MM.1S (cell line): ENCODE data around the gene APOBEC2.

Experiments
- DNase-seq: peaks from one replicate; pipeline ENCODE4 v3.0.0-alpha.2; 2015
- H2AFZ ChIP-seq: fragments of 300-600 bp; sonication (generic); 2 replicates; pipeline ENCODE4 v1.6.0; 2016; ENCODE audit warnings: antibody characterized with exemption, low read length
- H3F3A ChIP-seq: fragments of 300-600 bp; sonication (generic); 2 replicates; pipeline ENCODE4 v1.6.1; 2016; ENCODE audit warnings: mild to moderate bottlenecking, antibody characterized with exemption, low read length, moderate library complexity, mixed read lengths; ENCODE audit not compliant: insufficient read depth
- H3K27ac ChIP-seq: fragments of 300-600 bp; sonication (generic); 2 replicates; pipeline ENCODE4 v1.5.1; 2016; ENCODE audit warnings: mild to moderate bottlenecking, low read length
- H3K27me3 ChIP-seq: fragments of 300-600 bp; sonication (generic); replicated peaks from 2 replicates; pipeline ENCODE4 v1.6.0; 2016; ENCODE audit warnings: low read length; ENCODE audit not compliant: insufficient read depth
- H3K36me3 ChIP-seq: fragments of 300-600 bp; sonication (generic); replicated peaks from 2 replicates; pipeline ENCODE4 v1.6.1; 2016; ENCODE audit warnings: mild to moderate bottlenecking, low read length, mixed read lengths; ENCODE audit not compliant: insufficient read depth
- H3K4me1 ChIP-seq: fragments of 300-600 bp; sonication (generic); 2 replicates; pipeline ENCODE4 v1.6.1; 2016; ENCODE audit warnings: low read length, mixed read lengths
- H3K4me2 ChIP-seq: fragments of 300-600 bp; sonication (generic); 2 replicates; pipeline ENCODE4 v1.6.0; 2016; ENCODE audit warnings: low read depth, low read length
- H3K4me3 ChIP-seq: fragments of 300-600 bp; sonication (generic); 2 replicates; pipeline ENCODE4 v1.5.1; 2016; ENCODE audit warnings: low read length, mixed read lengths
- H3K79me2 ChIP-seq: fragments of 300-600 bp; sonication (generic); 2 replicates; pipeline ENCODE4 v1.6.1; 2016; ENCODE audit warnings: mixed run types, low read length, mixed read lengths
- H3K9ac ChIP-seq: fragments of 300-600 bp; sonication (generic); 2 replicates; pipeline ENCODE4 v1.6.1; 2016; ENCODE audit warnings: low read length, mixed read lengths
- H3K9me2 ChIP-seq: fragments of 300-600 bp; sonication (generic); replicated peaks from 2 replicates; pipeline ENCODE4 v1.6.1; 2016; ENCODE audit warnings: mild to moderate bottlenecking, low read length, mixed read lengths; ENCODE audit not compliant: insufficient read depth
- H3K9me3 ChIP-seq: fragments of 300-600 bp; sonication (generic); replicated peaks from 2 replicates; pipeline ENCODE4 v1.6.1; 2016; ENCODE audit warnings: mild to moderate bottlenecking, low read length, mixed read lengths; ENCODE audit not compliant: insufficient read depth
- H4K20me1 ChIP-seq: fragments of 300-600 bp; sonication (generic); 2 replicates; pipeline ENCODE4 v1.6.1; 2016; ENCODE audit warnings: mild to moderate bottlenecking, low read length, moderate library complexity, mixed read lengths; ENCODE audit not compliant: insufficient read depth
- CTCF ChIP-seq: fragments of 300-600 bp; sonication (generic); IDR thresholded peaks from 2 replicates; pipeline ENCODE4 v1.5.1; 2016; ENCODE audit warnings: antibody characterized with exemption, low read length, mixed read lengths
- EZH2 ChIP-seq: fragments of 300-600 bp; sonication (generic); optimal IDR thresholded peaks from 2 replicates; pipeline ENCODE3; 2017; ENCODE audit warnings: low read depth, mild to moderate bottlenecking, antibody characterized with exemption, low read length, mixed read lengths
- EZH2phosphoT487 ChIP-seq: fragments of 300-600 bp; sonication (generic); IDR thresholded peaks from 2 replicates; pipeline ENCODE4 v1.6.1; 2018; ENCODE audit warnings: antibody characterized with exemption, low read length

Gene APOBEC2

GRCh38 chr6:41056768-41057490 is 3.9 kb downstream of the APOBEC2 start:
- Histone ChIP-seq H3K9me2 (no peaks in the 10 kb centered on the region), H3K9me3 (no peaks in the 10 kb centered on the region), H4K20me1 (no peaks in the 10 kb centered on the region), H3K79me2 (no peaks in the 10 kb centered on the region), H3K27ac (no peak overlapping the region), H3K4me1 (peaks cover 21% of the 10 kb centered on the region), H3K27me3 (no peaks in the 10 kb centered on the region), H3K9ac (no peak overlapping the region), H3K4me2 (no peak overlapping the region), H3F3A (no peaks in the 10 kb centered on the region), H3K4me3 (no peak overlapping the region), H2AFZ (no peak overlapping the region), H3K36me3 (no peaks in the 10 kb centered on the region)
- TF ChIP-seq EZH2 = no peak
- TF ChIP-seq CTCF = no peak
- TF ChIP-seq EZH2phosphoT487 = no peak
- DNase-seq = no peak

GRCh38 chr6:41058783-41059181 is 5.8 kb downstream of the APOBEC2 start:
- Histone ChIP-seq H2AFZ (no peak overlapping the region), H3K9me3 (no peaks in the 10 kb centered on the region), H3F3A (no peaks in the 10 kb centered on the region), H3K4me3 (no peak overlapping the region), H3K79me2 (no peaks in the 10 kb centered on the region), H3K27ac (no peak overlapping the region), H3K4me2 (no peak overlapping the region), H3K9ac (no peak overlapping the region), H3K36me3 (no peaks in the 10 kb centered on the region), H3K4me1 (peaks cover 15% of the 10 kb centered on the region), H3K9me2 (no peaks in the 10 kb centered on the region), H3K27me3 (no peaks in the 10 kb centered on the region), H4K20me1 (no peaks in the 10 kb centered on the region)
- TF ChIP-seq EZH2phosphoT487 (no peak), EZH2 (no peak), CTCF (no peak)
- no peak for DNase-seq

DNA sequence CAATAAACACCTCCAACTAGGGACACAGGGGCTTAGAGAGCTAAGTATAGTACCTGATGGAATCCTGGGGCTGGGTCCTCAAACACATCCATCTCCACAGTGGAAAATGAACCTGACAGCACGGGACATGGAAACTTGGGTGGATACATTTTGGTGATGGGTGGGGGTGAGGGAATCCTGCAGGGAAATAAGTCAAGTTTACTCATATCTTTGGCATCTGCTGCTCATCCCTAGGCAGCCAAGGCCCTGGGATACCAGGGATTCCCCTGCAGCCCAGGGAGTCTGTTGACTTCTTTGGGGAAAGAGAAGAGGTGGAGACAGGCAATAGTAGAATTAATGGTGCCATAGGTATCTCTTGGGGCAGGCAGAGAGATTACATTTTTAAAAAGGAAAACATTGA is 6.6 kb downstream of the APOBEC2 start:
- no peaks in the 10 kb centered on the region for H3K9me3 ChIP-seq
- no peak overlapping the region for H3K4me3 ChIP-seq
- TF ChIP-seq EZH2 (no peak), CTCF (no peak), EZH2phosphoT487 (no peak)
- no peak for DNase-seq
- no peaks in the 10 kb centered on the region for H3K27me3 ChIP-seq
- H3K36me3 ChIP-seq = no peaks in the 10 kb centered on the region
- peaks cover 13% of the 10 kb centered on the region for H3K4me1 ChIP-seq
- H3K27ac ChIP-seq = no peak overlapping the region
- H4K20me1 ChIP-seq = no peaks in the 10 kb centered on the region
- H3K9ac ChIP-seq = no peak overlapping the region
- H3F3A ChIP-seq = no peaks in the 10 kb centered on the region
- no peaks in the 10 kb centered on the region for H3K79me2 ChIP-seq
- H3K9me2 ChIP-seq = no peaks in the 10 kb centered on the region
- H2AFZ ChIP-seq = no peak overlapping the region
- no peak overlapping the region for H3K4me2 ChIP-seq
